ENCODE data around the gene FAM110A. TPM values are rescaled to one million over a fixed set of nuclear protein-coding genes. Genes with fewer than 3 reads are reported as not detected.

FAM110A gene
- total and polyA plus RNA-seq, 2 donors (not counting 3 experiments of a cell fraction or from before 2014, with no cell fraction given), result 4.6 to 5.4 TPM

- H3K4me3 ChIP-seq (replicated peaks in 1 of 3; ENCODE audit: insufficient read depth in 1 of 3, low read depth in 1 of 3, low read length in 3 of 3), result no peak overlapping the region
- no peak overlapping the region for H3K4me2 ChIP-seq (ENCODE audit: insufficient read depth, low read length)
- ChIA-PET CTCF (no interaction called here), POLR2A (no interaction called here)
- intact Hi-C loops (cut with micrococcal nuclease) (no loop called here), dilution Hi-C loops (cut with MboI; ENCODE audit: extremely low pct_ligation_motif_present, low sequenced_read_pairs) (no loop called here)
- BruUV-seq (replicated peaks), result no TSS peak
- H3K4me1 ChIP-seq (ENCODE audit: control insufficient read depth, extremely low read depth, insufficient read depth, low read length), result no peaks in the 10 kb centered on the region
- H2AFZ ChIP-seq (ENCODE audit: low read depth, low read length), result no peak overlapping the region
- FAIRE-seq (no peak), DNase-seq (ENCODE audit: low read depth, low spot score) (no peak)
- TF ChIP-seq MAX (IDR thresholded peaks at IDR 0.05; ENCODE audit: insufficient read depth, insufficient read length), result no peak
- no peak for TF ChIP-seq MYC (IDR thresholded peaks at IDR 0.05; ENCODE audit: low read depth, low read length)
- no peak for TF ChIP-seq GATA2 (IDR thresholded peaks at IDR 0.05; ENCODE audit: insufficient read depth, insufficient read length, low read depth, low read length)
- no peak for TF ChIP-seq FOS (IDR thresholded peaks at IDR 0.05; ENCODE audit: borderline replicate concordance, insufficient read depth, low read length)
- TF ChIP-seq CTCF (IDR thresholded peaks at IDR 0.05; ENCODE audit: extremely low read depth in 1 of 2, insufficient read depth in 1 of 2, low read depth in 1 of 2, low read length in 2 of 2), result no peak
- no peak for TF ChIP-seq POLR2AphosphoS5 (IDR thresholded peaks at IDR 0.05; ENCODE audit: insufficient read depth, low read depth, low read length)
- no peak for TF ChIP-seq JUN (IDR thresholded peaks at IDR 0.05; ENCODE audit: borderline replicate concordance, insufficient read depth, insufficient read length, low read depth)
- TF ChIP-seq POLR2A (IDR thresholded peaks at IDR 0.05; ENCODE audit: low read depth, low read length), result no peak
- TF ChIP-seq EZH2 (IDR thresholded peaks at IDR 0.05; ENCODE audit: borderline replicate concordance, low read depth, low read length, severe bottlenecking), result no peak
- H3K36me3 ChIP-seq (ENCODE audit: control insufficient read depth in 2 of 2, extremely low read depth in 1 of 2, insufficient read depth in 2 of 2, low read length in 2 of 2), result no peaks in the 10 kb centered on the region
- no peaks in the 10 kb centered on the region for H4K20me1 ChIP-seq (replicated peaks; ENCODE audit: control insufficient read depth, extremely low read depth, insufficient read depth, low read length)
- no peaks in the 10 kb centered on the region for H3K9me3 ChIP-seq (replicated peaks; ENCODE audit: control insufficient read depth, insufficient read depth, low read length)
- no peaks in the 10 kb centered on the region for H3K79me2 ChIP-seq (ENCODE audit: control insufficient read depth, insufficient read depth, low read length)
- no peaks in the 10 kb centered on the region for H3K27me3 ChIP-seq (ENCODE audit: control insufficient read depth in 2 of 2, insufficient read depth in 2 of 2, low read length in 2 of 2)
- H3K9me1 ChIP-seq (replicated peaks; ENCODE audit: control insufficient read depth, extremely low read depth, insufficient read depth, low read length), result no peaks in the 10 kb centered on the region
- no peak overlapping the region for H3K9ac ChIP-seq (replicated peaks; ENCODE audit: extremely low read depth, insufficient read depth, low read length)
- no peak overlapping the region for H3K27ac ChIP-seq (ENCODE audit: insufficient read depth, low read depth, low read length)
Observed at GRCh38 chr20:821046-821730, 12.3 kb upstream of the FAM110A start.
